Glomerular endothelial cell (primary cell): ENCODE data around the gene SPOCD1. TPM values are rescaled to one million over a fixed set of nuclear protein-coding genes. Genes with fewer than 3 reads are reported as not detected.

Experiments
- DNase-seq: peaks from one replicate; pipeline ENCODE4 v3.0.0-alpha.2; 2011; ENCODE audit warnings: low read depth, low spot score; ENCODE audit errors: extremely low read depth
- total RNA-seq: library from RNA; depleted of rRNA; stranded (reverse); fragments of >200 nt; gene quantifications from 2 replicates; pipeline ENCODE4 v1.2.3, GENCODE V29; 2015

Gene SPOCD1
- total RNA-seq, 1 donor from 2014 or later, result 48.2 TPM

DNA sequence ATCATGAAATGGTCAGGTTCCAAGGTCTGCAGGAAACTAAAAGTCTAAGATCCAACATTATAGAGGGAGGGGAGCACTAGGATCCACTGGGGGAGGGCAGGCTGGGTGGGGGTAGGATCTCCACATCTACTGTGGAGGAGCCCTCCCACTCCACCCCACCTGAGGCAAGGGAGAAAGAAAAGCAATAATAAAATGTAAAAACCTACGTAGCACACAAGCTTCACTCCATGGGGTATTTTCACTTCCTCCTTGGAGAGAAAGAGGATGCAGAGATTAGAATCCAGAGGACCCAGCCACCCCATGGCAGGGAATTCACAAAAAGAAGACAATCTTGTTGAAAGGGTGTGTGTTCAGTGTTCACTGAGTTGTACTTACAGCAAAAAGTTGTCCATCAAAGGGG lies 14.4 kb downstream of the SPOCD1 start:
- no peak for DNase-seq

GRCh38 chr1:31800674-31800967 lies 15.2 kb downstream of the SPOCD1 start:
- no peak for DNase-seq

DNA sequence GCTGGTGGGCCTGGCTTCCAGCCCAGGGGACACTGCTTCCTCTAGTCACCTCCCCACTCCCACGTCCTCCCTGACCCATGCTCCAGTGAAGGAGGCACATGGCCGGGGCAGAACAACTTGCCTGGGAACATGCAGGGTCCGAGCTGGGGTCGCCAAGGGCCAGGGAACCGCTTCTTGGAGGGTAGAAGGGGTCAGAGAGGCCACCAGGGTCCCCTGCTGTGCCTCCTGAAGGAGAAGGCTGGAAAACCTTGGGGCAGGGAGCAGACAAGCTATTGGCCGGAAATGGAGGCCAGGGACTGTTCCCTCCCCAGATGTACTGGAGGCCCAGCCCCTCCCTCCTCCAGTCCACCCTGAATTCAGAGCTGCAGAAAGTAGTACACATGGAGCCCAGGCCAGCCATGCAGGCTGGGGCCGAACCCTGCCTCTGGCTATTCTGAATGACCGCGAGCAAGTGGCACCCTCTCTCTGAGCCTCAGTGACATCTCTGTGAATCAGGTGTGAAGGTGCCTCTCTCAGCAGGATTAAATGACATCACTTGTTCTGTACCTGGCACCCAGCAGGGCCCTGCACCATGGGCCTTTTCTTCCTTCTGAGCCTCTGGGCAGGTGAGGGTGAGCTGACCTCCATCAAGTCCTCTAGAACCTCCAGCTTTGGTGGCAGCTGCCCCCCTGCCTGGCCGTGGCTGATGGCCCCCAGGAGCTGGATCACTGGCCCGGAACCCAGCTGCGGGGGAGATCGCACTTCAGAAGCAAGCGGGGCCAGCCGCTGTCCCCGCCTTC lies 15.7 kb downstream of the SPOCD1 start:
- DNase-seq, result no peak

GRCh38 chr1:31799196-31799894 lies 16.5 kb downstream of the SPOCD1 start:
- no peak for DNase-seq

GRCh38 chr1:31798433-31799195 lies 17.2 kb downstream of the SPOCD1 start:
- DNase-seq, result no peak

DNA sequence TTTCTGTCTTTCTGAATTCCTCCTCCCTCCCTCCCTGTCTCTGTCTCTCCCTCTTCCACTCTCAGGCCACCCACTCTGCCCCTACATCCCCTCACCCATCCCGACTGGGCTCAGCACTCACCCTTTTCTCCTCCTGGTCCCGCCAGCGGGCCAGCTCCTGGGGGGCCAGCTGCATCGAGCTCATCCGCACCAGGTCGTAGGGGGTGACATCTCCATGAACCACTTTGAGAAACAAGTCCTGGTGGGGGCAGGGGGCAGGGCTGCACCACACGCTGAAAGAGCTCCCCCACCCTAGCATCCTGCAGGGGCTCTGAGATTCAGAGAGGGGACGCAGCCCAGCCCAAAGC lies 17.8 kb downstream of the SPOCD1 start:
- DNase-seq, result no peak

- no peak for DNase-seq
Observed at GRCh38 chr1:31797216-31797615, 18.6 kb downstream of the SPOCD1 start.

DNA sequence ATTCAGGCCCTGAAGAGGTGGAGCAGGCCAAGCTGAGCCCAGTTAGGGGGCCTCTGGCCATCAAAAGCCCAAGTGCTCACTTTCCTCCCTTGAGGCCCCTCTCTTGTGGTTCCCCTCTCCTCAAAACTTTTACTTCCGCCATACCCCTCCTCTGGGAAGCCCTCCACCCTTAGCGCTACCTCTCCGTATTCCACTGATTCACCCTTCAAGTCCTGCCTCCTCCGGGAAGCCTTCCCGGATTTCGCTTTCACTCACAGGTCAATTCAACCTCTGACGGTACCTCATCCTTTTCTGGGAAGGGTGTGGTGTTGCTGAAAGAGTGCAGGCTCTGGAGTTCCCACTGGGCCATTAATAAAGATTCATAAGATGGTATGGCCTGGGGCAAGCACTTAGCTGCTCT lies 19.1 kb downstream of the SPOCD1 start:
- DNase-seq, result no peak

GRCh38 chr1:31795801-31796621 lies 19.8 kb downstream of the SPOCD1 start:
- DNase-seq, result no peak

- no peak for DNase-seq
Observed at GRCh38 chr1:31795096-31795675, 20.6 kb downstream of the SPOCD1 start.

GRCh38 chr1:31793586-31794285 lies 22.1 kb downstream of the SPOCD1 start:
- no peak for DNase-seq

- no peak for DNase-seq
Observed at GRCh38 chr1:31793086-31793485, 22.7 kb downstream of the SPOCD1 start.

DNA sequence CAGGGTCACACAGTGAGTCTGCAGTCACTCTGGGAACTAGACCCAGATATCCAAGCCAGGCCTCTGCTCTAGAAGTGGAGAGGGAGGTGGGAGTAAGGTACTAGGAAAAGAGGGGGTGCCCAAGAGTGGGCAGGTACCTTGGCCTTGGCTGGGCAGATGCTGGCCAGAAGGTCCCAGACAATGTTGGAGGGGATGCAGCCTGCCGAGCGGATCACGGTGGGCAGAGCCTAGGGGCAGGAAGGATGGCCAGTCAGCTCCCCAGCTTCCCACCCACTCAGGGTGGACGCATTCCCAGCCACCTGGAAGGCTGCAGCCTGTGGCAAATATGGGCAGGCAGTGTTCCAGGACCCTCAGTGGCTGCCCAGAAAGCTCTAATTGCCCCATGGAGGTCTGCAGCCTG lies 23.3 kb downstream of the SPOCD1 start:
- DNase-seq, result no peak

DNA sequence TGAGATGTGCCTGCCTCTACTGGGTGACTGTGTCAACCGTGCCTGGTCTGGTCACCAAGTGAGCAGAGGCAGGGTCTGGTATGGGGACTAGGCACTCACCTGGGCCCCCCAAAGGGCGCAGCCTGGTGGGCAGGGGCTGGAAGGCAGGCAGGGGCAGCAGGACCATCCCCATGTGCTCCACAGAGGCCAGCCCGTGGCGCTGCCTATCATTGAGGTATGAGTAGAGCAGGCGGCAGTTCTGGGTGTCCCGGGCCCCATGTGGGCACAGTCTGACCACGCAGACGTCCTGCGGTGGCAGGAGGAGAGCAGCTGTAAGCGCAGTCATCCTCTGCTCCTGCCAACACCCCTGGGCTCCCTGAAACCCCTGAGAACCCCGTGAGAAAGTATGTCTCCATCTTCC lies 23.7 kb downstream of the SPOCD1 start:
- DNase-seq, result no peak

- DNase-seq, result no peak
Observed at GRCh38 chr1:31791131-31791858, 24.5 kb downstream of the SPOCD1 start.

DNA sequence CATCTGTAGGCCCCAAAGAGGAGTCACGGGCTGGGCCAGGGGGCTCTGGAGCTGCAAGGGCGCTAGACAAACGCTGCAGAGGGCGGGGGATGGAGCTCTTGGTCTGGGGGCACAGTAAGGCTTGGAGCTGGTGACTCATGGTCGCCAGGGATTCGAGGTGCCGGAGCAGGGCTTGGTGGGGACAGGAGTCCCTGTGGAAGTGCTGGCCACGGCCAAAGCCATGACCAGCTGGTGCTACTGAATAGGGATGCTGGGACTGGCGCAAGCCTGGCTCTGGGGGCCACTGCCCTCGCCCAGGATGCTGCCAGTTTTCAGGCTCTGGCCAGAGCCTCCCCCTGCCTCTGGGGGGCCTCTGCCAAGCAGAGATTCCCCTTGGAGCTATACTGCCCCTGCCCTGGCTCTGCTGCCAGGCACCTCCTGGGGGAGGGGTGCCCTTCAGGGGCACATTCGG lies 25.2 kb downstream of the SPOCD1 start:
- DNase-seq, result no peak

DNA sequence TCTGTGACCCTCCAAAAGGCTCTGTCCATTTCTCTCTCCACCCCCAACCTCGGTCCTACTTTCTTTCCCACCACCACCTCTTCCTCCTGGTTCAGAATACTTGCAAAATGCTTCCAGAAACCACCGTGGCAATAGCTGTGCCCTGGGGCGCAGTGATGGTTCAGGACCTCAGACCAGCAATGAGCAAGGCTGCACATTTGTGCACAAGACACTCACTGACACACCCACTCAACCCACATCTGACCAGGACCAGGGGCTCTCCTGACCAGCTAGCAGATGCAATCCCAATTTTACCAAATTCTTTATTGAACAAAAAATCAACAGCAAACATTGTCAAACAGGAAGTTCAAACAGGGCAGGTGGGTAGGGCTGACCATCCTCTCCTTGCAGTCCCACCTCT lies 25.7 kb downstream of the SPOCD1 start:
- DNase-seq, result no peak

- DNase-seq, result no peak
Observed at GRCh38 chr1:31789259-31790065, 26.4 kb downstream of the SPOCD1 start.
